Fibroblast of the aortic adventitia (primary cell): ENCODE results near the gene NOX5. TPM values are rescaled to one million over a fixed set of nuclear protein-coding genes. Genes with fewer than 3 reads are reported as not detected.

ENCODE experiments used
- DNase-seq: peaks from one replicate; pipeline ENCODE4 v3.0.0-alpha.2; 2010; ENCODE audit warnings: low read depth
- H3K4me3 ChIP-seq: 2 replicates; pipeline ENCODE4 v1.5.1; 2011; ENCODE audit warnings: low read depth, mild to moderate bottlenecking, control low read depth, low read length, moderate library complexity
- CTCF ChIP-seq: IDR thresholded peaks from 2 replicates; pipeline ENCODE4 v1.5.1; 2011; ENCODE audit warnings: mild to moderate bottlenecking, low read length, control low read depth, inconsistent platforms; ENCODE audit not compliant: insufficient read depth
- total RNA-seq: library from RNA; depleted of rRNA; stranded (reverse); fragments of >200 nt; gene quantifications from 2 replicates; pipeline ENCODE4 v1.2.3, GENCODE V29; 2012; ENCODE audit warnings: low replicate concordance

Gene NOX5
- total RNA-seq, 1 donor, result 0.27 TPM

GRCh38 chr15:69094124-69094921 lies 79.8 kb downstream of the NOX5 start:
- no peak for DNase-seq
- no peak for TF ChIP-seq CTCF
- no peak overlapping the region for H3K4me3 ChIP-seq

- TF ChIP-seq CTCF, result no peak
- no peak for DNase-seq
- no peak overlapping the region for H3K4me3 ChIP-seq
Measured at GRCh38 chr15:69095274-69095673, 80.8 kb downstream of the NOX5 start.

- no peak overlapping the region for H3K4me3 ChIP-seq
- no peak for DNase-seq
- no peak for TF ChIP-seq CTCF
Measured at GRCh38 chr15:69096196-69096595, 81.7 kb downstream of the NOX5 start.

GRCh38 chr15:69096626-69097025 lies 82.1 kb downstream of the NOX5 start:
- TF ChIP-seq CTCF, result no peak
- H3K4me3 ChIP-seq, result no peak overlapping the region
- no peak for DNase-seq

DNA sequence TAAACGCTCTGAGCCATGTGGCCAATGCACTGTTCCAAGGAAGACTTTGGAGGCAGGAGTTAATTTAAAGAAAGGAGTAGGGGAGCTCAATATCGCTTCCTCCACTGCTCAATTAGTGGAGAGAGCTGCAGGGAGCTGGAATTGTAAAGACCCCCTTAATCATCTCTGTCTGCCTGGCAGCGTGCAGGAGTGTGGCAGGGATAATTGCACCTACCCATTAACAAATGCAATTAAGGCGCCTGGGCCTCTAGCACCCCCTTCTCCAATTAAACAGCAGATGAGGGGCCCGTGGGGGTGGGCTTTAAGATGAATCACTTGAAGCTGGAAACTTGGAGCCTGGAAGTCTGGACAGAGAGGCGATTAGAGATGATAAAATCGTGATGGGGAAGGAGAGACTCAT lies 84.3 kb downstream of the NOX5 start:
- TF ChIP-seq CTCF, result no peak

GRCh38 chr15:69099941-69100340 lies 85.4 kb downstream of the NOX5 start:
- no peak for TF ChIP-seq CTCF
- H3K4me3 ChIP-seq, result no peak overlapping the region
- no peak for DNase-seq

More for the DNA sequence above, 84.3 kb downstream of the NOX5 start:
- no peak for DNase-seq
- no peak overlapping the region for H3K4me3 ChIP-seq

GRCh38 chr15:69100821-69101220 lies 86.3 kb downstream of the NOX5 start:
- no peak overlapping the region for H3K4me3 ChIP-seq
- TF ChIP-seq CTCF, result no peak
- DNase-seq, result no peak
